NCI-H510A treated with DMSO at 0.1 percent for 48 hours (cell line): Measurements from ENCODE around the gene ARHGAP32.

Experiments
- DNase-seq: peaks from one replicate; lab custom pipeline; 2025; lab: John Stamatoyannopoulos, UW

Gene ARHGAP32

GRCh38 chr11:129115652-129116586, 76.2 kb downstream of the ARHGAP32 start:
- DNase-seq, result no peak

DNA sequence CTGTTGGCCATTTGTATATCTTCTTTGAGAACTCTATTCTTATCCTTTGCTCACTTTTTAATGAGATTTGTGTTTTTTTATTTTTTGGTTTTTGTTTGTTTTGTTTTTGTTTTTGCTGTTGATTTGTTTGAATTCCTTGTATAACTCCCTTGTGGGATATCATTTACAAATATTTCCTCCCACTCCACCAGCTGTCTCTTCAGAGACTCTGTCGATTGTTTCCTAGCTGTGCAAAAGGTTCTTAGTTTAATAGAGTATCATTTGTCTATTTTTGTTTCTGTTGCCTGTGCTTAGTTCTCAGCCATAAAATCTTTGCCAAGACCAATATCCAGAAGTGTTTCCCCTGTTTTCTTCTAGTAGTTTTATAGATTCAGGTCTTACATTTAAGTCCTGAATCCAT, 82.4 kb downstream of the ARHGAP32 start:
- no peak for DNase-seq

GRCh38 chr11:129106788-129107187, 85.3 kb downstream of the ARHGAP32 start:
- no peak for DNase-seq

DNA sequence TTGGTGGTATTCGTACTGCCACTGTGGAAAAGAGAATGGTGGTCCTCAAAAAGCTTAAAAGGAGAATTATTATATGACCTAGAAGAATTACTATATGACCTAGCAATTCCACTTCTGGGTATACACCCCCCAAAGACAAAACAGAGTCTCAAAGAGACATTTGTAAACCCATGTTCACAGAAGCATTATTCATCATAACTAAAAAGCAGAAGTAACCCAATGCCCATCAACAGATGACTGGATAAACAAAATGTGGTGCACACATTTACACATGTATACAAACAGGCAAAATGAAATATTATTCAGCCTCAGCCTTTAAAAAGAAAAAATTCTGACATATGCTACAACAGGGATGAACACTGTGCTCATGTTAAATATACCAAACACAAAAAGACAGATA, 89.4 kb downstream of the ARHGAP32 start:
- no peak for DNase-seq

GRCh38 chr11:129102225-129102624, 89.9 kb downstream of the ARHGAP32 start:
- no peak for DNase-seq

DNA sequence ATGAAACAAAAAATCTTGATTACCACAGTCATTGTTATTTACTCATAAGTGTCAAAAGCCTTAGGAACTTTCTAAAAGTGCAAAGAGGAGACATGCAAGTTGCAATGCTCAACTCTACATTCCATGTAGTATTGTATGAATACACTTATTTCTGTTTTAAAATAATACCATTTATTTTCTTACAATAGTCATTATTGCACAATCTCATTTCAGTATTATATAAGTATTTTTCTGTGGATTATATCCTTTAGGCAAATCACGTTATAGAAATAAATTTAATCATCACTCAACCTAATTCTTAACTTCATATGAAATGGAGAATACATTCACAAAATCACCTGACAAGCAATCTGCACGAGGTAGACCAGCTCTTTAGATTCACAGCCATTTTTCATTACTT, 98.8 kb downstream of the ARHGAP32 start:
- no peak for DNase-seq

DNA sequence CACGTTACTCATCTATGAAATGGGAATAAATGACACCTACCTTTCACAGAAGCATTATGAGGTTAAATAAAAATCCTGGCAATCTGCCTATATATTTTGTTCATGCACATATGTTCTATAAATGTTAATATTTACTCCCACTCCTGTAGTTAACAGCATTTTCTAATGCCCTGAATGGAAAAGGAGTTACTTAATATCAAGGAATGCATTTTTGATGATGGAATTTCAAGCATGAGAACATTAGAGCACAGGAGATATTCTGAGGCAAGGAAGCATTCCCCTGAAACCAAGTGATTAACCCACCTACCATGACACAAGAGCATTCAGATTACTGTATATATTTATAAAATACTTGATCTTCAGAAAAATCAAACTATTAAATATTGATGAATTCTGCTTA, 102.1 kb downstream of the ARHGAP32 start:
- DNase-seq, result no peak

DNA sequence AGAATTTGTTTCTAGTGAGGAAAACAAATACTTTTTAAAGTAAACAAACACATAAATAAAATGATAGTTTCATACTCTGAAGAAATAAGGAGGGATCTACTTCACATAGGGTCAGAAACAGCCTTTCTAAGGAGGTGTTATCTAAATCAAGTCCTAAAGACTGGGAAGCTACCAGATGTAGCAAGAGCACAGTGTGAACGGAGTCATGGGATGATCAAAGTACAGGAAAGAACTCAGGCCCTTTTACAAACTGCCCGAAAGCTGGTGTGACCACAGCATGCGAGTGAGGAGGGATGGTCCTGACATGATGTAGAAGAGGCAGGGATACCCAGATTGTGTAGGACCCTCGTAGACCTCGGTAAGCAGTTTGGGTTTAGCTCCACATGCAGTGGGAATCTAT, 102.8 kb downstream of the ARHGAP32 start:
- DNase-seq, result no peak

- no peak for DNase-seq
Observed at GRCh38 chr11:129086976-129087375, 105.1 kb downstream of the ARHGAP32 start.

DNA sequence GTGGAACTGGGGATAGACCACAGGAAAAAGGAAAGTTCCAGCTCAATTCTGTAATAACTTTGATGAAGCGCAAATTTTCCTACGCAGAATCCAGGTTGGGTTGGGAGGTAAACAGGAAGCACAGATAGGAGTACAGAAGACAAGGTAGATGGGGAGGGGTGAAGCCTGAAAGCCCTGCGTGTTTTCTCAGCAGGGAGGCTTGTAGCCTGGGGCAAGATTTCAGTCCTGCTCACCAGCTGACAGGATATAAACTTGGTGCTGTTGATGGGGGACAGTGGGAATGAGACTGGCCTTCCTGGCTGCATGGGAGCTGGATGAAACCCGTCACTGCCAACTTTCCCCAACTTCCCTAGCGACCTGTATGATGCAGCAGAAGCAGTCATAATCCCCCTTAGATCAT, 114.9 kb downstream of the ARHGAP32 start:
- DNase-seq, result no peak

- no peak for DNase-seq
Observed at GRCh38 chr11:129075757-129076156, 116.4 kb downstream of the ARHGAP32 start.

GRCh38 chr11:129067454-129067853, 124.7 kb downstream of the ARHGAP32 start:
- DNase-seq, result no peak

GRCh38 chr11:129066229-129066628, 125.9 kb downstream of the ARHGAP32 start:
- no peak for DNase-seq

DNA sequence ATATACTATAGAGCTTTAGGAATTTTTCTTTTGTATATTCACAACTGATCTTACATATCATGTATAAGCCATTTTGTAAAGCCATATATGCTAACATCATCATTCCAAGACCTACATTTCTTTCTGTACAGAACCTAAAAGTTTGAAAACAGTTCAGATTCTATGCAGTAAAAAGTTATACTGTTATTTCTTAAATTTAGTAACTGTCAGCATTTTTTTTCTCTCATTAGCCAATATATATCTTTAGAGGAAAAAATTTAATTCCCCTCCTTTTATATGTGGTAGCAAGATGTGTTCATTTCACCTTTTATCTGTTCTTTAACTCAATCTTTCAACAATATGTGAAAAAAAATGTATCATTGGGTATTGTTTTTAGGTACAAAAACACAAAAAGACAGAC, 129.0 kb downstream of the ARHGAP32 start:
- no peak for DNase-seq

DNA sequence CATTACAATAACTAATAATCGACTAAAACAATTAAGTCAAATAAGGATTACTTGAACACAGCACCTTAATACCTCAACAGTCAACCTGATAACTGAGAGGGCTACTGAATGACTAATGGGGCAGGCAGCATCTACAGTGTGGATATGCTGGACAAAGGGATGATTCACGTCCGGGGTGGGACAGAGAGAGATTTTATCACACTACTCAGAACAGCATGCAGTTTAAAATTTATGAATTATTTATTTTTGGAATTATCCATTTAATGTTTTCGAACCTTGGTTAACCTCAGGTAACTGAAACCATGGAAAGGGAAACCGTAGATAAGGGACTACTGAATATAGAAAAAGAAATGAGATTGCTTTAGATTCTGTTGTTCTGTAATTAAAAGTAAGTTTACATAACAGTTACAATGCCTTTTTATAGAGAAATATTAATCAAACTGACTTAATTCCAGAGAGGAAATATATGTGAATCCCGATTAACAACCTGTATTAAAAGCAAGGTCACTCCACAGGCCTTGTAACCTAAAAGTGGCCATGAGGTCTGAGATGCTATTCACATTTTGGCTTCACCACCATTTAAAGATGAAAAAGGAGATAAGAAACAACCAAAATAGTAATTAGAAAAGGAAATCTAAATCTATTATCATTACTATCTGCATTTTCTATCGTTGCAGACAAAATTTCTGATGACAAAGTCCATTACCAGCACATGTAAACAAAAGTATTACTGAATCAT, 130.5 kb downstream of the ARHGAP32 start:
- no peak for DNase-seq

GRCh38 chr11:129056916-129057315, 135.2 kb downstream of the ARHGAP32 start:
- DNase-seq, result no peak

DNA sequence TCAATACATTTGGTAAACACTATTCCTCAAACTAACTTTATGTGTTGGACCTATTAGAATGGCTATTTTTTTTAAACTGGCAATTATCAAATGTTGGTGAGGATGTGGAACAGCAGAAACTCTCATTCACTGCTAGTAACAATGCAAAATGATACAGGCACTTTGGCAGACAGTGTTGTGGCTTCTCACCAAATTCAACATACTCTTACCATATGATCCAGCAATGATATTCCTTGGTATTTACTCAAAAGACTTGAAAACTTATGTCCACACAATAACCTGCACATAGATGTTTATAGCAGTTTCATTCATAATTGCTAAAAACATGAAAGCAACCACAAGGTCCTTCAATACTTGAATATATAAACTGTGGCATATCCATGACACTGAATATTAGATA, 136.9 kb downstream of the ARHGAP32 start:
- no peak for DNase-seq

- DNase-seq, result no peak
Observed at GRCh38 chr11:129048911-129049310, 143.2 kb downstream of the ARHGAP32 start.

DNA sequence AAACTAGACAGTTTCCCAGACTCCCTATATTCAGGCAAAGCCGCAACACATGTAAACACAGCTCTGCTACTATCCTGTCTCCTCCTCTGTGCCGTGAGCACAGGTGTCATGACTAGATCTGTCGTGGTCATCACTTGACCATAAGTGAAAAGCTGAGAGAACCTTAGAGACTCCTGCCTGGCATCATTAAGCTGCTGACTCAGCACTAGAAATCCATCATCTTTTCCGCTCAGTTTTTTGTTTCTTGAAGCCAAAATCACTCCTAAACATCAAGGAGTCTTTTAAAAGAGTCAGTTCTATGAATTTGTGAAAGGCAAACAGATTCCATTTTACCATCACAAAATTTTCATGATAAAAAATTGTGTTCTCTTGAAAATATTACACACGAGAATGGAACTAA, 147.0 kb downstream of the ARHGAP32 start:
- no peak for DNase-seq

GRCh38 chr11:129042503-129042902, 149.6 kb downstream of the ARHGAP32 start:
- DNase-seq, result no peak

- no peak for DNase-seq
Observed at GRCh38 chr11:129041611-129042018, 150.5 kb downstream of the ARHGAP32 start.

GRCh38 chr11:129040934-129041333, 151.2 kb downstream of the ARHGAP32 start:
- no peak for DNase-seq

DNA sequence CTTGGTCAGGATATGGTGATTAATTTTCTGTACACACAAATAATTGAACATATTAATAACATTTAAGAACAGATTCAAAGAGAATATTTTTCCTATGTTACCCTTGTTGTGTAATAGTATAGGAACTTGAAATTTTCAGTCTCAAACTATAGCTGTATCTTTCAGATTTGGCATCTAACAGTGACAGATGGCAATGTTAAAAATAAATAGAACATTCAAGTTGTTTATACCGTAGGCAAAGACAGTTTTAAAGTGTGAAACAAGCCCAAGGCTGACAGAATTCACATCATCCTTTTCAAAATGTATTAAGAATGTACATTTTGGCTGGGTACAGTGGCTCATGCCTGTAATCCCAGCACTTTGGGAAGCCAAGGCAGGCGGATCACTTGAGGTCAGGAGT, 156.9 kb downstream of the ARHGAP32 start:
- DNase-seq, result no peak
